CD4-positive, CD25-positive, alpha-beta regulatory T cell (primary cell): ENCODE measurements around the gene CMIP. TPM values are rescaled to one million over a fixed set of nuclear protein-coding genes. Genes with fewer than 3 reads are reported as not detected.
"Not testable (repeated sequence)": the region's sequence is repeated elsewhere in the genome, so short reads cannot be mapped to it uniquely, and the experiment has no call there.

Experiments used
- ATAC-seq, 2 donors: fragments of 150-1000 bp; cut with Tn5 transposase; one replicate each; pipeline ENCODE4 v1.10.0; 2021; ENCODE audit warnings: low read depth in 2 of 2, moderate number of reproducible peaks in 2 of 2, moderate library complexity in 1 of 2
- DNase-seq, 3 donors: peaks; one replicate each; pipeline versions ENCODE4 v3.0.0 to v3.0.0-alpha.2; 2012 to 2022; ENCODE audit warnings: mixed read lengths in 1 of 3
- H3K27ac ChIP-seq: one replicate; pipeline ENCODE4 v1.7.0; 2013; ENCODE audit warnings: mild to moderate bottlenecking, low read length; ENCODE audit not compliant: insufficient read depth, poor library complexity, severe bottlenecking
- H3K27me3 ChIP-seq: one replicate; pipeline ENCODE4 v1.7.0; 2013; ENCODE audit warnings: low read length; ENCODE audit not compliant: control insufficient read depth, insufficient read depth
- H3K36me3 ChIP-seq: one replicate; pipeline ENCODE4 v1.7.0; 2013; ENCODE audit warnings: mild to moderate bottlenecking, low read length, moderate library complexity; ENCODE audit not compliant: control insufficient read depth, insufficient read depth
- H3K4me1 ChIP-seq: 2 replicates; pipeline ENCODE4 v1.7.0; 2013; ENCODE audit warnings: mild to moderate bottlenecking, low read length; ENCODE audit not compliant: insufficient read depth, control insufficient read depth, poor library complexity, severe bottlenecking
- H3K4me3 ChIP-seq: one replicate; pipeline ENCODE4 v1.7.0; 2013; ENCODE audit warnings: low read depth, mild to moderate bottlenecking, low read length, moderate library complexity
- H3K9me3 ChIP-seq, 2 experiments: 1 replicate in 1 of 2; 2 replicates in 1 of 2; pipeline ENCODE4 v1.7.0; 2013; ENCODE audit warnings: low read length in 2 of 2, mild to moderate bottlenecking in 1 of 2, moderate library complexity in 1 of 2; ENCODE audit not compliant: control insufficient read depth in 2 of 2
- H3K27ac Mint-ChIP-seq, 3 donors: one replicate each; pipeline ENCODE4 v1.8.0; 2020 to 2022; ENCODE audit warnings: mild to moderate bottlenecking in 3 of 3, mixed read lengths in 3 of 3, moderate library complexity in 2 of 3
- H3K27me3 Mint-ChIP-seq: one replicate; pipeline ENCODE4 v1.8.0; 2022; ENCODE audit warnings: mild to moderate bottlenecking, mixed read lengths
- H3K36me3 Mint-ChIP-seq: one replicate; pipeline ENCODE4 v1.8.0; 2020; ENCODE audit warnings: mixed read lengths
- H3K4me1 Mint-ChIP-seq, 4 donors: one replicate each; pipeline ENCODE4 v1.8.0; 2020 to 2022; ENCODE audit warnings: mixed read lengths in 4 of 4, mild to moderate bottlenecking in 1 of 4
- H3K4me3 Mint-ChIP-seq, 4 donors: one replicate each; pipeline ENCODE4 v1.8.0; 2020 to 2022; ENCODE audit warnings: mild to moderate bottlenecking in 4 of 4, mixed read lengths in 4 of 4, moderate library complexity in 3 of 4
- H3K9me3 Mint-ChIP-seq, 7 donors: one replicate each; pipeline ENCODE4 v1.8.0; 2020 to 2022; ENCODE audit warnings: mixed read lengths in 7 of 7, mild to moderate bottlenecking in 3 of 7, moderate library complexity in 2 of 7
- polyA plus RNA-seq, 4 donors: library from polyadenylated mRNA; unstranded; fragments of 300-500 nt; fragmentation: Illumina TruSeq; gene quantifications; one replicate each; pipeline ENCODE4 v1.2.3, GENCODE V29; 2021
- total RNA-seq: library from RNA; stranded (reverse); gene quantifications from one replicate; pipeline ENCODE4 v1.2.3, GENCODE V29; 2022

The CMIP gene
- total and polyA plus RNA-seq, 5 donors from 2014 or later, result 0.21 to 49.7 (median 0.94) TPM

DNA sequence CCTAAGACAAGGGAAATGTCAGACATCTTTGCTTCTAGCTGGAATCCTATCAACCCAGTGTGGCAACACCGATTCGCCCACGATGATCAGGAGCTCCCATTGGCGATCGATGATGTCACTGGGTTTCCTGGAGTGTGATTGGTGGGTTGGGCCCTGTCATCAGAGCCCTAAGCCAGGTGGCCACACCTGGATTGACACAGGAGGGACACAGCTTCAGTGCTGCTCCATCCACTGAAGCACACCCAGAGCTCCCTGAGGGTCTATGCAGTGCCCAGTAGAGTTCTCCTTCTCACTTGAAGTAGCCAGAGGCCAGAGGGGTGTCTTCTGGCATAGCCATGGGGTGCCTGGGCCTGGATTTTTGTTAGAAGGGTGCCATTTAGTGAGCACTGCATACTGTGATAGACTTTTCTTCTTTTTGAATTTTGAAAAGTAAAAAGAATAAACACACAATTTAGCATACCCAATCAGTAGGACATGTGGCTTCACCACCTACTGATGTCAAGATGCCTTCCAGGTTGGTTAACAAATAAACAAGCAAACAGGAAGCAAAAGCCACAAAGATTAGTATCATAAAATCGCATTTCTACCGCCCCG lies 77.6 kb downstream of the CMIP start:
- no peaks in the 10 kb centered on the region for H3K27me3 Mint-ChIP-seq
- DNase-seq, result peak; percentile 7 to 56 (median 23)

GRCh38 chr16:81522851-81523250 lies 78.2 kb downstream of the CMIP start:
- peaks cover 27% of the 10 kb centered on the region for H3K4me1 ChIP-seq
- not testable (repeated sequence) for H3K4me3 ChIP-seq, H3K27ac ChIP-seq, H3K9me3 ChIP-seq, DNase-seq, ATAC-seq, H3K27me3 ChIP-seq, H3K27me3 Mint-ChIP-seq, H3K9me3 Mint-ChIP-seq, H3K36me3 ChIP-seq
- Mint-ChIP-seq H3K27ac (peak overlapping the region in 2 of 3 donors; percentile 18 to 64), H3K36me3 (peaks cover 12% of the 10 kb centered on the region), H3K4me1 (peaks cover 27 to 39% (median 33%) of the 10 kb centered on the region in 4 donors), H3K4me3 (peak overlapping the region in 1 of 4 donors; percentile 77)

More for the DNA sequence above, 77.6 kb downstream of the CMIP start:
- ATAC-seq, result peak in 1 of 2 donors; percentile 44
- Histone ChIP-seq H3K4me1 (peaks cover 27% of the 10 kb centered on the region), H3K36me3 (no peaks in the 10 kb centered on the region), H3K9me3 (no peaks in the 10 kb centered on the region), H3K27ac (no peak overlapping the region), H3K27me3 (no peaks in the 10 kb centered on the region), H3K4me3 (no peak overlapping the region)
- H3K4me3 Mint-ChIP-seq, result peak overlapping the region in 3 of 4 donors; percentile 31 to 77 (median 70)
- H3K9me3 Mint-ChIP-seq, result no peaks in the 10 kb centered on the region
- H3K4me1 Mint-ChIP-seq, result peaks cover 23 to 39% (median 33%) of the 10 kb centered on the region in 4 donors
- H3K27ac Mint-ChIP-seq, result peak overlapping the region; percentile 18 to 91 (median 64)
- H3K36me3 Mint-ChIP-seq, result peaks cover 8% of the 10 kb centered on the region

DNA sequence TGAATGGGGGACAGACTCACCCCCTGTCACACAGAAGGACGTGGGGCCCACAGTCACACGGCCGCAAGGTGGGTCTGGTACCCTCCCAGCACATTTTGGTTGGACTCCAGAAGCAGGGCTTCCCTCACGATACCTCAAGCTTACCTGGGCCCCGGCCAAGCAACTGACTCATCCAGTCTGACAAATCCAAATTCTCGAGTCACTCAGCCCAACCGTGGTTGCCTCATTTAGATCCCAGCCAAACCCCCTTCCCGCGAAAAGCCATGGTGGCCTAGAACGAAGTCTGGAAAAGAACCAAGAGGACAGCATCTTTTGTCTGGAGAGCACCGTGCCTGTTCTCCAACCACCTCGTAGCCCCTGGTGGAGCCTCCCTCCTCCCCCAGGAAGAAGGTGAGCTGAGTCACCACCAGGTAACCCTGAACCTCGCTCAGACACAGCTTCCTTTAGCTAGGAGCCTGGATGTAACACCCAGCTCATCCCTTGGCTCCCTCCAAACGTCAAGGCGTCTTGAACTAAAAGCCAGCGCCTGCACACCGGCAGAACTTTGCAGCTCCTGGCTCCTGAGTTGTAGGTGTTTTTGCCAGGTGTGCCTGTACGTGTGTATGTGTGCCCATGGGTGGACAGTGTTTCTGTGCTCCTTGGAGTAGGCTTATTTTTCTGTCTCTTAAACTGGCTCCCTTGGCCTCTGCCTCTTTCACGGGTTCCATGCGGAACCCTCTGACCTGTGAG lies 78.9 kb downstream of the CMIP start:
- H3K27ac ChIP-seq, result no peak overlapping the region
- no peaks in the 10 kb centered on the region for H3K36me3 ChIP-seq
- Mint-ChIP-seq H3K4me3 (no peak overlapping the region), H3K27me3 (no peaks in the 10 kb centered on the region), H3K36me3 (peaks cover 12% of the 10 kb centered on the region), H3K4me1 (peaks cover 27 to 39% (median 33%) of the 10 kb centered on the region in 4 donors), H3K27ac (peak overlapping the region in 1 of 3 donors; percentile 83), H3K9me3 (no peaks in the 10 kb centered on the region)
- no peak for DNase-seq
- no peak overlapping the region for H3K4me3 ChIP-seq
- H3K9me3 ChIP-seq, result no peaks in the 10 kb centered on the region
- H3K4me1 ChIP-seq, result peaks cover 27% of the 10 kb centered on the region
- no peak for ATAC-seq
- no peaks in the 10 kb centered on the region for H3K27me3 ChIP-seq

GRCh38 chr16:81524382-81524781 lies 79.8 kb downstream of the CMIP start:
- Mint-ChIP-seq H3K36me3 (peaks cover 12% of the 10 kb centered on the region), H3K27me3 (no peaks in the 10 kb centered on the region), H3K9me3 (no peaks in the 10 kb centered on the region), H3K4me3 (no peak overlapping the region), H3K27ac (no peak overlapping the region), H3K4me1 (peaks cover 28 to 45% (median 34%) of the 10 kb centered on the region in 4 donors)
- DNase-seq, result no peak
- H3K4me1 ChIP-seq, result peaks cover 27% of the 10 kb centered on the region
- H3K36me3 ChIP-seq, result no peaks in the 10 kb centered on the region
- H3K27me3 ChIP-seq, result no peaks in the 10 kb centered on the region
- no peaks in the 10 kb centered on the region for H3K9me3 ChIP-seq
- no peak overlapping the region for H3K27ac ChIP-seq
- H3K4me3 ChIP-seq, result no peak overlapping the region
- ATAC-seq, result no peak

GRCh38 chr16:81524885-81525284 lies 80.3 kb downstream of the CMIP start:
- H3K27ac ChIP-seq, H3K4me3 Mint-ChIP-seq, H3K4me3 ChIP-seq, H3K27me3 ChIP-seq, H3K9me3 Mint-ChIP-seq, H3K27me3 Mint-ChIP-seq, DNase-seq, H3K36me3 ChIP-seq, H3K9me3 ChIP-seq, H3K27ac Mint-ChIP-seq, ATAC-seq: not testable (repeated sequence)
- H3K36me3 Mint-ChIP-seq, result peaks cover 12% of the 10 kb centered on the region
- H3K4me1 Mint-ChIP-seq, result peaks cover 27 to 46% (median 32%) of the 10 kb centered on the region in 4 donors
- peaks cover 27% of the 10 kb centered on the region for H3K4me1 ChIP-seq

DNA sequence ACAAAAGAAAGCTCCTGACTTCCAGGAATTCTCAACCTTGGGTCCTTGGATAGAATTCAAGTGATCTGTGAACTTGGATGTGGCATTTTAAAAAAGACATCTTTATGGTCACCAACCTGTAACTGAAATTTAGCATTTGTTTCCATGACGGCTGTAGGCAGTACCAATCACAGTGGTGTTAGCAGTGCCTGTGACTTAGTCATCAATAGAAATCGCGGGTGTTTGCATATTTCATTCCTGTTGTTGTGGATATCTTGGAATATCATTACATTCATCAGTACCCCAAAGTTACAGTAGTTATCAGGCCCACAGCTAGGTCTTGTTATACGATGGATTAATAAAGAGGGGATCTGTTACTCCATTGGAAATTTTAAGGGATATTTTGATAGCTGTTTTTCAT lies 81.6 kb downstream of the CMIP start:
- Histone ChIP-seq H3K4me3 (no peak overlapping the region), H3K27me3 (no peaks in the 10 kb centered on the region), H3K9me3 (no peaks in the 10 kb centered on the region), H3K4me1 (peaks cover 19% of the 10 kb centered on the region), H3K36me3 (no peaks in the 10 kb centered on the region), H3K27ac (no peak overlapping the region)
- DNase-seq (no peak), ATAC-seq (no peak)
- H3K4me1 Mint-ChIP-seq, result peaks cover 15 to 42% (median 23%) of the 10 kb centered on the region in 4 donors
- no peaks in the 10 kb centered on the region for H3K27me3 Mint-ChIP-seq
- H3K36me3 Mint-ChIP-seq, result peaks cover 12% of the 10 kb centered on the region
- H3K4me3 Mint-ChIP-seq, result no peak overlapping the region
- peaks cover 0 to 3% (median 0%) of the 10 kb centered on the region in 7 donors for H3K9me3 Mint-ChIP-seq
- no peak overlapping the region for H3K27ac Mint-ChIP-seq

GRCh38 chr16:81526935-81527334 lies 82.3 kb downstream of the CMIP start:
- Mint-ChIP-seq H3K9me3 (peaks cover 0 to 3% (median 0%) of the 10 kb centered on the region in 7 donors), H3K36me3 (peaks cover 12% of the 10 kb centered on the region), H3K27ac (peak overlapping the region in 2 of 3 donors; percentile 46 to 72), H3K4me3 (no peak overlapping the region), H3K4me1 (peaks cover 7 to 35% (median 16%) of the 10 kb centered on the region in 4 donors), H3K27me3 (no peaks in the 10 kb centered on the region)
- no peaks in the 10 kb centered on the region for H3K27me3 ChIP-seq
- no peak overlapping the region for H3K27ac ChIP-seq
- no peaks in the 10 kb centered on the region for H3K36me3 ChIP-seq
- H3K4me1 ChIP-seq, result peaks cover 12% of the 10 kb centered on the region
- ATAC-seq (no peak), DNase-seq (no peak)
- H3K4me3 ChIP-seq, result no peak overlapping the region
- no peaks in the 10 kb centered on the region for H3K9me3 ChIP-seq
